Hepatocyte (in vitro differentiated cells): Measurements from ENCODE around the gene SDF4.

Source experiments
- CTCF ChIP-seq: fragments of 200-600 bp; sonication (generic); IDR thresholded peaks from 2 replicates; pipeline ENCODE4 v1.5.1; 2016; ENCODE audit warnings: antibody characterized with exemption, mild to moderate bottlenecking; ENCODE audit not compliant: poor library complexity
- EZH2 ChIP-seq: fragments of 200-600 bp; sonication (generic); IDR thresholded peaks from 2 replicates; pipeline ENCODE4 v1.6.1; 2016; ENCODE audit warnings: antibody characterized with exemption, mild to moderate bottlenecking, borderline replicate concordance
- EZH2phosphoT487 ChIP-seq: fragments of 200-600 bp; sonication (generic); IDR thresholded peaks from one replicate; pipeline ENCODE4 v1.6.1; 2018; ENCODE audit warnings: antibody characterized with exemption, mild to moderate bottlenecking, low read depth, moderate library complexity; ENCODE audit not compliant: unreplicated experiment, severe bottlenecking

GRCh38 chr1:1208713-1209433, 22.9 kb downstream of the SDF4 start:
- TF ChIP-seq CTCF (no peak), EZH2 (no peak), EZH2phosphoT487 (no peak)
